Thyroid gland (tissue), 4 donors: ENCODE results near the gene DAB1.

Experiments
- POLR2A ChIP-seq, 2 donors: fragments of 450-650 bp; IDR thresholded peaks; one replicate each; pipeline ENCODE4 v1.6.1; 2017; ENCODE audit warnings: antibody characterized with exemption in 2 of 2, mild to moderate bottlenecking in 2 of 2, moderate library complexity in 1 of 2
- TF ChIP-seq, protein P1 (sequence below), 6 experiments: fragments of 200-600 bp in 3 of 6; fragments of 450-650 bp in 3 of 6; sonication (generic) in 3 of 6; IDR thresholded peaks; one replicate each; pipeline ENCODE4 v1.5.1; 2016 to 2019; ENCODE audit warnings: antibody characterized with exemption in 6 of 6, mild to moderate bottlenecking in 2 of 6, inconsistent platforms in 1 of 6, moderate library complexity in 1 of 6

DNA sequence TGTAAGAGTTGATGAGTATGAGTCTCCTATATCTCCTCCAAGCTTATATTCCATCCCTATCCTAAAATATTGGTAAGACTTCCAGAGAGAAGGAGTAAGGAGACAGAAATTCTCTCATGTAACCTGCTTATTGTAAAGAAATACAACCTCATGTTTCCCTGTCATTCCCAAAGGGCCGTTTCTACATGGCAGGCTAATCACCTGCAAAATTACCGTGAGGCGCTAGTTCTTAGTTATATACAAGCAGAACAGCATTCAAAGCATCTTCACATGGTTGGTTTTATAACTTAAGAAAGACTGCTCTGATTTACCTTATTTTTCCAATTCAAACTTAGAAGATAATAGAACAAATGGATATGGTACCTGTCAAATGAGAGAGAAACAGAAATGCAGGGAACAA, 42.9 kb downstream of the DAB1 start:
- no peak for TF ChIP-seq POLR2A (IDR thresholded peaks at IDR 0.05)
- TF ChIP-seq, protein P1, sequence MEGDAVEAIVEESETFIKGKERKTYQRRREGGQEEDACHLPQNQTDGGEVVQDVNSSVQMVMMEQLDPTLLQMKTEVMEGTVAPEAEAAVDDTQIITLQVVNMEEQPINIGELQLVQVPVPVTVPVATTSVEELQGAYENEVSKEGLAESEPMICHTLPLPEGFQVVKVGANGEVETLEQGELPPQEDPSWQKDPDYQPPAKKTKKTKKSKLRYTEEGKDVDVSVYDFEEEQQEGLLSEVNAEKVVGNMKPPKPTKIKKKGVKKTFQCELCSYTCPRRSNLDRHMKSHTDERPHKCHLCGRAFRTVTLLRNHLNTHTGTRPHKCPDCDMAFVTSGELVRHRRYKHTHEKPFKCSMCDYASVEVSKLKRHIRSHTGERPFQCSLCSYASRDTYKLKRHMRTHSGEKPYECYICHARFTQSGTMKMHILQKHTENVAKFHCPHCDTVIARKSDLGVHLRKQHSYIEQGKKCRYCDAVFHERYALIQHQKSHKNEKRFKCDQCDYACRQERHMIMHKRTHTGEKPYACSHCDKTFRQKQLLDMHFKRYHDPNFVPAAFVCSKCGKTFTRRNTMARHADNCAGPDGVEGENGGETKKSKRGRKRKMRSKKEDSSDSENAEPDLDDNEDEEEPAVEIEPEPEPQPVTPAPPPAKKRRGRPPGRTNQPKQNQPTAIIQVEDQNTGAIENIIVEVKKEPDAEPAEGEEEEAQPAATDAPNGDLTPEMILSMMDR (IDR thresholded peaks at IDR 0.05), result no peak
